H1 (cell line): Measurements from ENCODE around the gene NME3. TPM values are rescaled to one million over a fixed set of nuclear protein-coding genes. Genes with fewer than 3 reads are reported as not detected.

Experiments used
- NANOG ChIP-seq: IDR thresholded peaks from 2 replicates; pipeline ENCODE4 v1.6.1; 2011; ENCODE audit warnings: low read length, low read depth, mild to moderate bottlenecking, inconsistent platforms; ENCODE audit not compliant: insufficient read depth, poor library complexity, severe bottlenecking
- POLR2A ChIP-seq, 2 experiments: IDR thresholded peaks; 1 replicate in 1 of 2; 2 replicates in 1 of 2; pipeline ENCODE4 v1.6.1; 2011; ENCODE audit warnings: low read depth in 2 of 2, low read length in 2 of 2, mild to moderate bottlenecking in 2 of 2; ENCODE audit errors: control extremely low read depth in 1 of 2
- SP1 ChIP-seq: IDR thresholded peaks from 2 replicates; pipeline ENCODE4 v1.6.1; 2011; ENCODE audit warnings: low read depth, low read length
- polyA plus RNA-seq, 7 experiments: library from polyadenylated mRNA; depleted of rRNA in 3 of 7; stranded (reverse) in 5 of 7; unstranded in 2 of 7; fragments of >200 nt in 5 of 7; fragments of 200-250 nt in 2 of 7; gene quantifications; 1 replicate in 5 of 7; 2 replicates in 1 of 7; 4 replicates in 1 of 7; pipeline versions ENCODE4 v1.2.1 to v1.2.3, GENCODE V29; 2011 to 2013; ENCODE audit warnings: missing spikeins in 2 of 7, mixed read lengths in 2 of 7
- total RNA-seq: library from RNA; stranded (reverse); fragmentation: NEBNext Ultra II Directional; extraction: Animal tissue kit (Norgen Biotek cat#: 25700); gene quantifications from 2 replicates; pipeline ENCODE4 v1.2.1, GENCODE V29; 2021

The NME3 gene
- total and polyA plus RNA-seq, 2 of the 8 experiments (the other 6 are each of a cell fraction or from before 2014, with no cell fraction given), result 72.5 to 163 TPM

DNA sequence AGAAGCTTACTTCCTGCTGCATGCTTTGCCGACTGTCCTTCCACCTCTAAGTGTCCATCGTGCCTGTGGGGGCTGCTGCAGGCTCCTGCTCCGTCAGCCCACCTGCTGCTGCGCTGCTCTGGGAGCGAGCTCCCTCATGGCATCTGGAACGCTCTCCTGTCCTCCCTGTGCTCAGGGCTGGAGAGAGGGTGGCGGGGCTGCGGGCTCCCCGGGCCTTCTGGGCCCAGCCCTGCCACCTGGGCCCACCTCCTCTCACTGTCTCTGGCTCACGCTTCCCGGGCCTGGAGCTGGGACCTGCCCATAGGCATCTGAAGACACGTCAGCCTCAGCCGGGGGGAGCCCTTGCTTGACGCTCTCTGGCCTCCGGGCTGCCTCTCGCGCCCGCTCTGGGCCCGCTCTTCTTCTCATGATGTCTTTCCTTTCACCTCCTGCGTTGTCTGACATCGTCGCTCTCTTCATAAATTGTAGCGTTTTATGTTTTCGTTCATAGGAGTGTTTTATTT lies 27.0 kb downstream of the NME3 start (continued):
- no peak for TF ChIP-seq NANOG
- TF ChIP-seq SP1, result no peak
- TF ChIP-seq POLR2A (IDR thresholded peaks at IDR 0.05; ENCODE audit: control extremely low read depth in 1 of 2, low read depth in 2 of 2, low read length in 2 of 2), result no peak
